HG02981 (cell line): Measurements from ENCODE around the gene SPATA46.
"Not testable (repeated sequence)": the region's sequence is repeated elsewhere in the genome, so short reads cannot be mapped to it uniquely, and the experiment has no call there.

ENCODE experiments used
- ATAC-seq: cut with Tn5 transposase; IDR thresholded peaks from one replicate; pipeline ENCODE4 v1.9.1; 2021; ENCODE audit warnings: mild to moderate bottlenecking, moderate library complexity; ENCODE audit not compliant: unreplicated experiment

SPATA46 gene, protein sequence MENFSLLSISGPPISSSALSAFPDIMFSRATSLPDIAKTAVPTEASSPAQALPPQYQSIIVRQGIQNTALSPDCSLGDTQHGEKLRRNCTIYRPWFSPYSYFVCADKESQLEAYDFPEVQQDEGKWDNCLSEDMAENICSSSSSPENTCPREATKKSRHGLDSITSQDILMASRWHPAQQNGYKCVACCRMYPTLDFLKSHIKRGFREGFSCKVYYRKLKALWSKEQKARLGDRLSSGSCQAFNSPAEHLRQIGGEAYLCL

DNA sequence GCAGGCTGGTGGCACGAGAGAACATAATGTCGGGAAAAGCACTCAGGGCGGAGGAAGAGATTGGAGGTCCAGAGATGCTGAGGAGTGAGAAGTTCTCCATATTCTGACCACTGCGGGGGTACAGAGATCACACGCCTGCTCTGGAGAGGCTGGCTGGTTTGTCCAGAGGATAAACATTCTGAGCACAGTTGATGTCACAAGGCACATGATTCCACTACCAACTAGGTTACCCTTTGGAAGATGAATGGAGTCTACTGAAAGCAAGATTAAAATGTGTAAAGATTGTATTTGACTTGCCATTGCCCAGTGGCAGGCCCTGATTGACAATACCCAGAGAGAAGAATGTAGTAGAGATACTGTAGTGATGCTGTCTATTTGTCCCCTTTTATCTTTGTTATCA is at the start of gene SPATA46:
TSS of gene SPATA46 (minus strand) at position 164 of the 400 bp plus-strand sequence. CDS start at position 100, 64 bp downstream.
- no peak for ATAC-seq

- no peak for ATAC-seq
Measured at GRCh38 chr1:162422662-162423375, 46.2 kb upstream of the SPATA46 start.

DNA sequence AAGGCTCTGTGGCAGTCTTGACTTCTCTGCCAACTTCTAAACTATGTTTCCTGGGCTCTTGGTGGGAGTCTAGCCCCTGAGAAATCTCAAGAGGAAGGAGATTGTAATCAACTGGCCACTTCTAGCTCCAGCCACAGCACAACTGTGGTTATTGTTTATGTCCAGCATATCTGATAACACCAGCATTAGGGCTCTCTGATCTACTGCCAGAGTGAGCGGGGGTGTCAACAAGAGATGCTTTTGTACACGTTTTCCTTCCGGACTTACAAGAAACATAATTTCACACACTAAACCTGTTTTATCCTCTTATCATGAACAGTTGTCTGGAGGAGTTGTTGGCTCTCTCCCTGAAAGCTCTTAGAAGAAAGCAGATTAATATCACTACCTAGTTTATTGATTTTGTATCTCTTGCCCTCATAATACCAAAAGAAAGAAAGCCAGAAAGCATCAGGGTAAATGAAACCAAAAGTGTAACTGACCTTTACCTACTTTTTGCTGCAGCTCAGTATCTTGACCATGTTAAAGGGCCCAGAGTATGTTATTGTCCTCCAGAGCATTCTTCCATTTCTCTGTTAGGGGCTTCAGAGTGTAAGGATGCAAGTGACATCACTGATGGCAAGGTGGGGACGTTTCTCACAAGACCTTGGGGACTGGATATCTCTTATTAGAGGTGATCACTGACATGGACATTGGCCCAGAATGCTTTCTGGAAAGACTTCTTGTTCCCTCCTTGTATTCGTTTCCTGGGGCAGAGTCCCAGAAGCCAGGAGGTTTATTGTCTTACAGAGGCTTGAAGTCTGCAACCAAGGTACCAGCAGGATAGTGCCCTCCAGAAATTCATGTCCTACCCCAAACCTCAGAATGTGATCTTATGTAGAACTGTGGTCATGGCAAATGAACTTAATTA is 44.9 kb upstream of the SPATA46 start:
- no peak for ATAC-seq

DNA sequence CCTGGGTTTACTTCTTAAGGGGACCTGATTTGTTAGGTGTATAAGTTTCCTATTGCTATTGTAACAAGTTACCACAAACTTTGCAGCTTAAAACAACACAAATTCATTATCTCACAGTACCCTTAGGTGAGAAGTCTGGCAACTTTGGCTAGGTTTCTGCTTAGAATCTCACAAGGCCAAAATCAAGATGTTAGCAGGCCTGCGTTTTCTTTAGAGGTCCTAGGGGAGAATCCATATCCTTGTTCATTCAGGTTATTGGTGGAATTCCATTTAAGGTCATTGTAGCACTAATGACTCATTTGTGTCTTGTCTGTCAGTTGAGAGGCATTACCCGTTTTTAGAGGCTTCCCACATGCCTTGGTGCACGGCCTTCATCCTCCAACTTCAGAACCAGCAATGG is 43.5 kb upstream of the SPATA46 start:
- ATAC-seq: no peak

- not testable (repeated sequence) for ATAC-seq
Measured at GRCh38 chr1:162419450-162419931, 42.8 kb upstream of the SPATA46 start.

- ATAC-seq: not testable (repeated sequence)
Measured at GRCh38 chr1:162418584-162418983, 41.9 kb upstream of the SPATA46 start.

DNA sequence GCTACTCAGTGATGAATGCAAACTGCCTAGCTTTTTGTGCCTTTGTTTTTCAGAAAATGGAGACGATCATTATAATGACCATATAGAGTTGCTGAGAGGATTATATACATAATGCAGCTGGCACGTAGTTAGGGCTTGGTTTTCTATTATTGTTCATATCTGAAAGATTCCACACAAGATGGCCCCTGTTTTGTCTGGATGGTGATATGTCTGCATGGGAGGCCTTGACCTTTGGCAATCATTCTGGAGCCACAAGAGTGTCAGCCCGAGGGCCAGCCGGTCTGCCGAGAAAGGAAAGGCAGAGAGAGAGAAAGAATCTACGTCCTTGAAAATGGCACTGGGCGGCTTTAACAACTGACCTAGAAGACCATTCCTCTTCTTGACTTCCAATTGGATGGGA is 41.0 kb upstream of the SPATA46 start:
- no peak for ATAC-seq

- no peak for ATAC-seq
Measured at GRCh38 chr1:162416909-162417308, 40.3 kb upstream of the SPATA46 start.

GRCh38 chr1:162416215-162416614 is 39.6 kb upstream of the SPATA46 start:
- ATAC-seq: no peak

DNA sequence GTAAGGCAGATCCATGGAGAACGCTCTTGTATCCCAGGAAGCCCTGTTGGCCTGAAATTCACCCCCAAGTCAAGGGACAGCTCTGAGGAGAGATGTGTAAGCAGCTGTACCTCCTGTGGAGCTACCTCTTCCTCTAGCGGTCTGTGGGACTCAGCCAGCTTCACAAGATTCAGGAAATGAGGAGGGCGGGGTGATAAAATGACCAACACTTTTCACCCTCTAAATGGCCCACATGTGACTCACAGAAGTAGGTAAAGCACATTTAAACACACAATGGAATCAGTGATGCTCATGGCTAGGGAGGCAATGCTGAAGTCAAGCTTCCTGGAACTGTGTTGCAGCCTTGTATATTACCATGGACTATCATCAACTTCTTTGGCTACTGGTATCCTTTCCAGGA is 35.3 kb upstream of the SPATA46 start, which contains the start of gene SH2D1B:
TSS of gene SH2D1B (minus strand) at position 135 of the 400 bp plus-strand sequence. CDS start at position 15, 120 bp downstream.
- no peak for ATAC-seq

- no peak for ATAC-seq
Measured at GRCh38 chr1:162407539-162407938, 30.9 kb upstream of the SPATA46 start.

DNA sequence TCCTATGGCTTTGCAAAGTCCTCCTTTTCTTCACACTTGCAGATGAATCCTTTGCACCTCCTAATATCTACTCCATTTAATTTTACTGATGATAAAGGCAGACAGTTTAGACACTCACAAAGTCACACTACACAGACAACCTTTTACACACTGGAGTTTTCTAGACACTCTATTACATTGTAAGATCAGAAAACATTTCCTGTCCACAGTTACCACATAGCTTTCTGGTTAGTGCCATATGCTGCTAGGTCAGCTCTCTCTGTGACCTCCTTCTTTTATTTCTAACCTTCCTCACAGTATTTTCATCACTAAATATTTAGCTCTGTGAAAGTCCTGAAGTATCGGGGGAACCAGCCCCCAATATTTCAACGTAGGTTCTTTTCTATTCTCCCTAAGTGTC is 30.2 kb upstream of the SPATA46 start:
- ATAC-seq: no peak

- no peak for ATAC-seq
Measured at GRCh38 chr1:162405800-162406199, 29.1 kb upstream of the SPATA46 start.

DNA sequence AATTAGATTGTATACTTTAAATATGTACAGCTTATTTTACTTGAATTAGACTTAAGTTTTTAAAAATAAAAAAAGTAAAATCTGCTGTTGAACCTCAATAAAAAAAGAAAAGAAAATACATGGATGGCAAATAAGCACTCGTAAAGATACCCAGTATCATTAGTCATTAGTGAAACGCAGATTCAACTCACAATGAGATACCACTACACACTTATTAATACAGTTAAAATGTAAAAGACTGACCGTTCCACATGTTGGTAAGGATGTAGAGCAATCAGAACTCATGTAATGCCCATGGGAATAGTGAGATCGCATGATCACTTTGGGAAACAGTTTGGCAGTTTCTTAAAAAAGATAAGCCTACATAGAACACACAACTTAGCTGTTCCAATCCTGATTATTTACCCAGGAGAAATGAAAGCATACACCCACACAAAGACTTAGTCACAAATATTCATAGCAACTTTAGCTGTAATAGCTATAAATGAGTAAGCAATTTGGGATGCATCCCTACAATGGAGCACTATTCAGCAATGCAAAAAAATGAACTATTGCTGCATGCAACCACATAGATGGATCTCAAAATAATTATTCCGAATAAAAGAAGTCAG is 28.0 kb upstream of the SPATA46 start:
- no peak for ATAC-seq

- no peak for ATAC-seq
Measured at GRCh38 chr1:162400790-162401355, 24.2 kb upstream of the SPATA46 start.

DNA sequence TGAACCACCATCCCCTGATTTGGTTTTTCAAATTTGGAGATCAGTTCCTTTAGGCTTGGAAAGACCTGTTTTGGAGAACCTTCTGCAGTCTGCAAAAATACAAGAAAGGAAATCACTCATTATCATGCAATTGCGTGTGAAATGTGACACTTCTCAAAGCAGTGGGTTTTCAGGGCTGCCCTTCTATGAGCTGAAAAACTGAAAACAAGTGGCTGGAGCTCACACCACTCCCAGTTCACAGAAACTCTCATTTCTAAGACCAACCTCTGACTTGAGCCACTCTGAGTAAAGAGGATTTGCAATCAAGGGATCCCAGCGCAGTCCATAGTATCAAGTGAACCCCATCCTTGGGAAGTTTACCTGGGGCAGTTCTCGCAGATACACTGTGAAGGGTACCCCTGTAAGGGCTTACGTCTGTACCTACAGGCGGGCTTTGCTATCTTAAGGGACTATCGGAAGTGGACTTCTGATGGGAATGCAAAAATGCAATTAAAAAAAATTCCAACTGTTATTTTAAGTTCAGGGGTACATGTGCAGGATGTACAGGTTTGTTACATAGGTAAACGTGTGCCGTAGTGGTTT is 22.4 kb upstream of the SPATA46 start:
- ATAC-seq: no peak

- ATAC-seq: no peak
Measured at GRCh38 chr1:162397943-162398560, 21.4 kb upstream of the SPATA46 start.

GRCh38 chr1:162397039-162397448 is 20.4 kb upstream of the SPATA46 start:
- no peak for ATAC-seq

GRCh38 chr1:162396201-162396906 is 19.7 kb upstream of the SPATA46 start:
- no peak for ATAC-seq
